ENCODE measurements around the gene DESI1.

DNA sequence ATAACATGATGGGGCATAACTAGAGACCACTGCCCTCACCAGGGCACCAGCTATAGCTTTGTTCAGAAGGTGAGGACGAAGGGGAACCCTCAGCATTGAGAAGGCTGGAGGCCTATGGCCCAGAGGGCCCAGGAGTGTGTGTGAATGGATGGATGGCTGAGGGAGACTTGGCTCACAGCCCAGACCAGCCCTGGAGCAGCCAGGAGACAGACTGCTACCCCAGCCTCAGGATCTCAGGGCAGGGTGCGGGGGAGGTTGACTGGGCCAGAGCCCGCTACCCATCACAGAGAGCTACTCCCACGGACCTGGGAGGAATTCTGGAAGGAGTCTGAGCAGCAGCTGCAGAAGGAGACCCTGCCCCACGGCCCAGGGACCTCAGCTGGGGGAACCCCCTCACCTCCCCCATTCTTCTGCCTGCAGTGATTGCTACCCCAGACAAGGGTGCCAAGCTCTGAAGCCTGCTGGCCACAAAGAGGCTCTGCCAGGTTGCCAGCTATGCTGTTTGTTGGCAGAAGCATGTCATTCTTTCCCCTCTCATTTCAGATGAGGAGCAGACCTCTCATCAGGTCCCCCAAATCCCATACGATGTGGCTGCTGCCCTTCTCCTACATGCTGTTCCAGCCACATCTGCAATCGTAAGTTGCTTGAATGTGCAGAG lies 65.4 kb downstream of the DESI1 start:
- TF ChIP-seq GATA2 (IDR thresholded peaks at IDR 0.05; ENCODE audit: low read depth, low read length) = no peak
- no peak for TF ChIP-seq GATA3 (IDR thresholded peaks at IDR 0.05; ENCODE audit: low read depth, low read length)

Data from SH-SY5Y (cell line).